Stimulated activated CD4-positive, alpha-beta T cell treated with anti-CD3 and anti-CD28 coated beads, TNF-alpha, amount 100 ng/mL, for 4 hours (primary cell): ENCODE measurements around the gene BLOC1S6.

Experiments used
- DNase-seq, 3 experiments: peaks; one replicate each; pipeline ENCODE4 v3.0.0-alpha.2; 2020; ENCODE audit warnings: low read depth in 3 of 3

Gene BLOC1S6, protein sequence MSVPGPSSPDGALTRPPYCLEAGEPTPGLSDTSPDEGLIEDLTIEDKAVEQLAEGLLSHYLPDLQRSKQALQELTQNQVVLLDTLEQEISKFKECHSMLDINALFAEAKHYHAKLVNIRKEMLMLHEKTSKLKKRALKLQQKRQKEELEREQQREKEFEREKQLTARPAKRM

DNA sequence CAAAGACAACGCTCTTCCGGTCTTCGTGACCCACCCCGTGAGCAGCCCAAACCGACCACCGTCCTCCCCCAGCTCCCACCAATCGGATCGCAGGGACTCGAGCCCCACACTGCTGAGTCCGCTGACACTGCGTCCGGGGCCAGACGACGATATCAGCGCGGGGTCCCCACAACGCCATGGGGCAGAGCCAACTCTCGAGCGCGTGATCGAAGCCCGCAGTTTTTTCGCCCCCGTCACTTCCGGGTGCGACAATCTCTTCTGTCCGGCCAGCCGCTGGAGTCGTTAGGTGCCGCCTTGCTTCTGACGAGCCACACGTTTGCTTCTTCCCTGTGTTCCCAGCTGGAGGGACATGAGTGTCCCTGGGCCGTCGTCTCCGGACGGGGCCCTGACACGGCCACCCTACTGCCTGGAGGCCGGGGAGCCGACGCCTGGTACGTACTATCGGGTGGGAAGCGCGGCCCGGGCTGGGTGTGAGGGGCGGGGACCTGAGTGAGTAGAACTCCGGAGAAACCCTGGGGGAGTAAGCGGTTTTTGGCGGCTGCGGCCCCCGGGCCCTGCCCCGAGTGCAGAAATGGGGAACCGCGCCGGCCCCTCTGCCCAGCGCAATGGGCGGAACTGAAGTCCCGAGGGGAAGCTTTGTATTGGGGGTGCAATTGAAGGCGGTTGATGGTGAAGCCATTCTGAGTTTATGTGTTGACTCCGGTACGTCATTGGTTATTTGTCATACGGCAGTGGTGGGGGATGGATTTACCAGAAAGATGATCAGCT lies at the start of gene BLOC1S6:
BLOC1S6 (plus strand) TSS at position 285 of the 768 bp plus-strand sequence; CDS start at position 350, 65 bp downstream.
- peak; percentile 71 to 82 (median 76) for DNase-seq

DNA sequence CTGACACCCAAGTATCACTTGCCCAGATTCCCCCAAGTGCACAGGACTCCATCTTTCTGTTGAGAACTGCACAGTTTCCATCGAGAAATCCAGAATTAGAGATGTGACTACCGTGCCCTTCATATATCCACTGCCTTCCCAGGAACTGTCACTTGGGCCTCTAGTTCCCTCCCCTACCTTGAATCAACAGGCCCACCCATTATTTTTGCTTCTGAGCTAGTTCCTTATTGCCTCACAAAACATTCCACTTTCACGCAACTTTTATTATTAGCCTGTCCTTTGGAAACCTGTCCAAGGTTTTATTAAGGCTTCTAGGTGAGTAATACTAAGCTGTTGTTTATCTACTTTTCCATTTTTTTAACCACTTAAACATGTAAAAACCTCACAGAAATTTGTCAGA lies 47.5 kb upstream of the BLOC1S6 start:
- DNase-seq = no peak

DNA sequence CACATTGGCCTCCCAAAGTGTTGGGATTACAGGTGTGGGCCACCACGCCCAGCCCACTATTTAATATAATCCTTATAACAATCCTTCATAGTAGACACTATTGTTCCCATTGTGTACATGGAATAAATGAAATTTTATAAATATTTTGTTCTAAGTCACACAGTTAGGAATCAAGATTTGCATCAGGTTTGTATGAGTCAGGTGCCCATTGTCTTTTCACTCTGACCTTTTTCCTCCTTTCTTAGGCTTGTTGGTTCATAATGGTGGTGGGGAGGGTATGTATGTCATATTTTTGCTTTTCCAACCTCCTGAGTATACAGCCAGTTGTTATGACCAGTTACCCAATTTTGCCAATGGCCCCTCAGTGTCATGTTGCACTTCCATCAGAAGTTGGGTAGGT lies 46.6 kb upstream of the BLOC1S6 start:
- DNase-seq = no peak

DNA sequence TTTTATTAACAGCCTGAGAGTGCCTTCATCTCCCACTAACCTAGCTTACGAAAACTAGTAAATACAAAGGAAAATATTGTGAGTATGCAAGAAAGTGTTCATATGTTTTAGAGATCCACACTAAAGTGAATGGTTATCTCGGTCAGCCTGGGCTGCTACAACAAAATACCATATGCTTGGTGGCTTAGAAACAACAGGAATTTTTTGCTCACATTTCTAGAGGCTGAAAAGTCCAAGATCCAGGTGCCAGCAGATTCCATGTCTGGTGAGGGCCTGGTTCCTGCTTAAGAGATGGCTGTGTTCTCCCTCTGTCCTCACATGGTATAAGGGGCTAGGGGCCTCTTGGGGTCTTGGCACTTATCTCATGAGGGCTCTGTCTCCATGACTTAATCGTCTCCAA lies 44.1 kb upstream of the BLOC1S6 start:
- no peak for DNase-seq

DNA sequence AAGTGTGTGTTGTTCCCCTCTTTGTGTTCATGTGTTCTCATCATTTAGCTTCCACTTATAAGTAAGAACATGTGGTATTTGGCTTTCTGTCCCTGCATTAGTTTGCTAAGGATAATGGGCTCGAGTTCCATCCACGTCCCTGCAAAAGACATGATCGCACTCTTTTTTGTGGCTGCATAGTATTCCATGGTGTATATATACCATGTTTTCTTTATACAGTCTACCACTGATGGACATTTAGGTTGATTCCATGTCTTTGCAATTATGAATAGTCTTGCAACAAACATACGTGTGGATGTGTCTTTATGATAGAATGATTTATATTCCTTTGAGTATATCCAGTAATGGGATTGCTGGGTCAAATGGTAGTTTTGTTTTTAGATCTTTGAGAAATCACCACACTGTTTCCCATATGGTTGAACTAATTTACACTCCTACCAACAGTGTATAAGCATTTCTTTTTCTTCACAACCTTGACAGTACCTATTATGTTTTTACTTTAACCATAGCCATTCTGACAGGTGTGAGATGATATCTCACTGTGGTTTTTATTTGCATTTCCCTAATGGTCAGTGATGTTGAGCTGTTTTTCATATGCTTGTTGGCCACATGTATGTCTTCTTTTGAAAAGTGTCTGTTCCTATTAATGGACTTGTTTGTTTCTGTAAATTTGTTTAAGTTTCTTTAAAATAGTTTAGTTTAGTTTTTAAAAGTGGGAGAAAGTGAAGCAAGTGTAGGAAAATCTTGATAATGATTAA lies 42.7 kb upstream of the BLOC1S6 start:
- no peak for DNase-seq

DNA sequence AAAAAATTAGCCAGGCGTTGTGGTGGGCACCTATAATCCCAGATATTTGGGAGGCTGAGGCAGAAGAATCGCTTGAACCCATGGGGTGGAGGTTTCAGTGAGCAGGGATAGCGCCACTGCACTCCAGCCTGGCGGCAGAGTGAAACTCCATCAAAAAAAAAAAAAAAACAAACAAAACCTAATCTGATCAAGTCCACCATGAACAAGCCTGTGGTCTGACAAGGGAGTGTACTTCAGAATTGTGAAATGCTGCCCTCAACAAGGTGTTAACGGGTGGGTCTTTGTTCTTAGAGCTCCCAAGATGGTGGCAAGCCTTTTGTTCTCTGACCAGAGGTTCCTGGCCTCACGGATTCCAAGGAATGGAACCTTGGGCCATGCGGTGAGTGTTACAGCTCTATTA lies 40.4 kb upstream of the BLOC1S6 start:
- DNase-seq = no peak

DNA sequence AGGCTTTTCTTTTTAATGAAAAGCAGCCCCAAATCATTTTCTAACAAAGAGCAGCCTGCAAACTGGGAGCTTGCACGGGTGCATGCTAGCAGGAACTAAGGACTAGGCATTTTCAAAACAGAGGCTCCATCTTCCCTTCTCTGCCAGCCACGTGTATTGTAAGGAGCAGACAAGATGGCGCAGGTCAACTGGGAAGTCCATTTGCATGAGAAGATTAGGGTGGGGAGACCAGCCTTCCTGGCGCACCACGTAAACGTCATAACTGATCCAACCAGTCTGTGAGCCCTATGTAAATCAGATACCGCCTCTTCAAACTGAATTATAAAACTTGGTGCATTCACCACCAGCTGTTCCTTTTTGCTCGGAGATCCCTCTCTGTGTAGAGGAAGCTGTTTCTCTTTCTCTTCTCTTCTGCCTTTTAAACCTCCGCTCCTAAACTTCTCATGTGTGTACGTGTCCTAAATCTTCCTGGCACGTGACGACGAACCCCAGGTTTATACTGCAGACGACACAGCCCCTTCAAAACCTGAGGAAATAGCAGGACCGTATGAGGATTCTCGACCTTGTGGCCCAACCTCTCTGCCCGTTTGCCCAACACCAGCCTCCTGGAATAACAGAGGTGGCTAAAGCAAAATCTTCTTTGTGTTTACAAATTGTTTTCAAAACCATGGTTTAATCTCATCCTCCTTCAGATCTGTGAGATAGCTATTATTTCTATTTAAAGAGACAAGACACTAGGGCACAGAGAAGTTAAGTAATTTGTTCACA lies 38.2 kb upstream of the BLOC1S6 start:
- no peak for DNase-seq

DNA sequence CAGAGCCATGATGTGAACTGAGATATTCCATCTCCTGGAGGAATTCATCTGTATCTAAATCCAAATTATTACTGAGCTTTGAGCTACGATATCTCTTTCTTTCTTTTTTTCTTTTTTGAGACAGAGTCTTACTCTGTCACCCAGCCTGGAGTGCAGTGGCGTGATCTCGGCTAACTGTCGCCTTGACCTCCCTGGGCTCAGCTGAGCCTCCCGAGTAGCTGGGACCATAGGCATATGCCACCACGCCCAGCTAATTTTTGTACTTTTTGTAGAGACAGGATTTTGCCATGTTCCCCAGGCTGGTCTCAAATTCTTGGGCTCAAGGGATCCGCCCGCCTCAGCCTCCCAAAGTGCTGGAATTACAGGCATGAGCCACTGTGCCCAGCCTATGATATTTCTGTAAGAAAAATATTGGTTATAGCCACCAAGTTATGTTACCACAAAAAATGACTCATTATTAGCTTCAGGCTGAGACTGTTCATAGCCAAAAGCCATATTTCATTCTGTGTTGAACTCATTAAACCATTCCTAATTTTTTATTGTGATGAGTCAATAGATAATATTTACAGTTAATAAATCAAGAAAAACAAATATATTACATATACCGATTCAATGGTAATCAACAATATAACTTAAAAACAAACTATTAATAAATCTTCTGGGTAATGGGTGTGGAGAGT lies 37.5 kb upstream of the BLOC1S6 start:
- DNase-seq = no peak

DNA sequence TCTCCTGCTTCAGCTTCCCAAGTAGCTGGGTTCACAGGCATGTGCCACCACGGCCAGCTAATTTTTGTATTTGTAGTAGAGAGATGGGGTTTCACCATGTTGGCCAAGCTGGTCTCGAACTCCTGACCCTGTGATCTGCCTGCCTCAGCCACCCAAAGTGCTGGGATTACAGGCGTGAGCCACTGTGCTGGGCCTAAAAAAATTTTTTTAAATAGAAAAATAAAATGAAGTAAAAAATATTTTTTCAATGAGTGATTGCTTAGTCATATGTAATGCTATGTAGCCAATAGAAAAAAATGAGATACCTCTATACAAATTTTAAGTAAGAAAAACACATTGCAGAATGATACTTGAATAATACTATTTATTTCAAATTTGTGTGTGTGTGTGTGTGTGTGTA lies 36.7 kb upstream of the BLOC1S6 start:
- no peak for DNase-seq

DNA sequence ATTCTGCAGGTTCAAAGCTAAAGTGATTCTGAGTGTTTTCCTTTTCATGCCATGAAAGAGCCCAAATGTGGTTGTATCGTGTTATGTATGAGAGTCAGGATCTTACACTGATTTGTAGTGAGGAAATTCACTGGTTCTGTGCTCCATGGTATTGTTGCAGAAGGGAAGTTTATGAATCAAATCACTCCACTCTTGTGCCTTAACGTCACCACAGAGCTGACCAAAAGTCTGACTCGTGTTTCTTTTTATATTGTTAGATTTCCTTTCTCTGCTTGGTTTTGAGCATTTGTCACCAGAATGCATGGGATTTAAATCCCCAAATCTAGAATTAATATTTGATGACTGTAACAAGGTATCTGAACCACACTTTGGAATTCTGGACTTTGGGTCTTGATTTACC lies 35.5 kb upstream of the BLOC1S6 start:
- no peak for DNase-seq

DNA sequence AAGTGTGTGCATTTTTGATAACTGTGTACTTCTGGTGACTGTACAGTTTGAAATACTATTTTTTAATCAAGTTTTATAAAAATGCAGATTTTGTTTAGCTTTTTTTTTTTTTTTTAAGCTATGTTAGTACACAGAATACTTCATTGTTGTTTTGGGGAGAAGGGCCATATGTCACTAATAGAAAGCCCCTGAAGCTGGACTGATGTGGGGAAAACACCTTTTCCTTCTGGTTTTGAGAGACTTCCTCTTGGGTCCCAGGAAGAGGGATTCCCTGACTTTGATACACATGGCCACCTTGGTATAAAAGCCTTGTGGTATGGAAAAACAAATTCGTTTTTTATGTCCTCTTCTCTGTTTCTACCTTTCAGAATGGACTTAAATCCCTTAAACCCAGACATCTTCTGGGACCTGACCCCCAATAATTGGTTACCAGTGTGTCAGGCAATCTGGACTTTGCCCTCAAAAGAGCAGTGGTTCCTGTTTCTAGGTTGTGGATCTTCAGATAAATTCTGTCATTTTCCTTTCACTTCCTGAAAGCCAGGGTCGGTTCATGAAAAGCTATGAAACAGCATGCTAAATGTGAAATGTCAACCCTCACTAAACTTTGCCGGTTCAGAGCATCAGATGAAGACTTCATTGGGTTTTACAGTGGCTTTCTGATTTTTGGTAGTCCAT lies 31.1 kb upstream of the BLOC1S6 start:
- DNase-seq = no peak

DNA sequence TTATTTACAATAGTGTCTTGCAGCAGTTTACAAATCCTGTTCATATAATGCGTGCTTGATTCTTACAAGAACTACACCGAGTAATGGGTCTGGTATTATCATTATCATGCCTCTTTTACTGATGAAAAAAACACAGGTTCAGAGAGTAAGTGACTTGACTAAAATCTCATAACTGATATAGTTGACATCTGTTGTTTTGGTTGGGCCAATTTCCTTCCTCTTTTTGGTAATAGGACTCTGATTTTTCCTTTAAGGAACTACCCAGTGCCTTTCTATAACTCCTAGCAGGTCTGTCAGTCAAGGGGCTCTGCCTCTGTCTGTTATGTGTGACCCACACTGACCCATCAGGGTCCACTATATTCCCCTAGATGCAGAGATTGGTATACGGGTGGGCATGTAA lies 14.6 kb upstream of the BLOC1S6 start:
- DNase-seq = no peak

DNA sequence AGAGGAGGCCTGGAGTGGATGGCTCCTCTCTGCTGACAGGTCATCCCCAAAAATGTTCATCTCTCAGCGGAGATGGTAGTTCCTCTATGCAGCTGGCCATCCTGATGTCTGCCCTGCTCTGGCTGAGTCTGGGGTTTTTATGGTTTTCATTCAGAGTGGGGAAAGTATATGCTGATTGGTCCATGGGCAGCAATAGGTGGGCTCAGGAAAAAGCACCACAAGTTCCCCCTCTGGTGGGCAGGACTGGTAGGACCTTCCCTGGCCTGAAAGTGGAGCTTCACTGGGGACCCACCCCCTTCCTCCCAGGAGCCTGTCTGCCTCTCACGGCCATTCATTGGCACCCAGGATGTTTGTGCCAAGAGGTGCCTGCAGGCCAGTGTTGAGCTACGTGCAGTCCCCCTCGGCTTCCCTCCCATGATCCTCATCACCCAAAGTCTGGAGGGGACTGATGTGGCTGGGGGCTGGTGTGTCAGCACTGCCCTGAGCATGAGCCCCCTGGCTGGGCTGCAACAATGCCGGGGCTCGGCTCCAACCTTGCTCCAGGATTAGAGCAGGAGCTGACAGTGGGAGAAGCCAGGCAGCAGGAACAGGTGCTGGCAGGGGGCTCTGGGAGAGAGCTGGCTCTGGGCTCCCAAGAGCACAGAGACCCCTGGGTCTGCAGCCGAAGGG lies 13.1 kb upstream of the BLOC1S6 start:
- no peak for DNase-seq

DNA sequence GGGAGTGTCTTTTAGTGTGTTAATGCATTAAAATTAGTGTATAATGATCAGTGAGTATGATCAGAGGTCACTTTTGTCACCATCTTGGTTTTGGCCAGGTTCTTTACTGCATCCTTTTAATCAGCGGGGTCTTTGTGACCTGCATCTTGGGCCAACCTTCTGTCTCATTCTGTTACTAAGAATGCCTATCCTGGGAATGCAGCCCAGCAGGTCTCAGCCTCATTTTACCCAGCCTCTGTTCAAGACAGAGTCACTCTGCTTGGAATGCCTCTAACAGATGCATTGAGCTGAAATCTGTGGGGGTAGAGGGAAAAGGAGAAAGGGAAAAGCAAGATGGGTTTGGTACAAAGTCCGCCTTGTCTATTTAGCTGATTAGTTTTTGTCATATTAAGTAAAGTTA lies 5.3 kb upstream of the BLOC1S6 start:
- DNase-seq = no peak

DNA sequence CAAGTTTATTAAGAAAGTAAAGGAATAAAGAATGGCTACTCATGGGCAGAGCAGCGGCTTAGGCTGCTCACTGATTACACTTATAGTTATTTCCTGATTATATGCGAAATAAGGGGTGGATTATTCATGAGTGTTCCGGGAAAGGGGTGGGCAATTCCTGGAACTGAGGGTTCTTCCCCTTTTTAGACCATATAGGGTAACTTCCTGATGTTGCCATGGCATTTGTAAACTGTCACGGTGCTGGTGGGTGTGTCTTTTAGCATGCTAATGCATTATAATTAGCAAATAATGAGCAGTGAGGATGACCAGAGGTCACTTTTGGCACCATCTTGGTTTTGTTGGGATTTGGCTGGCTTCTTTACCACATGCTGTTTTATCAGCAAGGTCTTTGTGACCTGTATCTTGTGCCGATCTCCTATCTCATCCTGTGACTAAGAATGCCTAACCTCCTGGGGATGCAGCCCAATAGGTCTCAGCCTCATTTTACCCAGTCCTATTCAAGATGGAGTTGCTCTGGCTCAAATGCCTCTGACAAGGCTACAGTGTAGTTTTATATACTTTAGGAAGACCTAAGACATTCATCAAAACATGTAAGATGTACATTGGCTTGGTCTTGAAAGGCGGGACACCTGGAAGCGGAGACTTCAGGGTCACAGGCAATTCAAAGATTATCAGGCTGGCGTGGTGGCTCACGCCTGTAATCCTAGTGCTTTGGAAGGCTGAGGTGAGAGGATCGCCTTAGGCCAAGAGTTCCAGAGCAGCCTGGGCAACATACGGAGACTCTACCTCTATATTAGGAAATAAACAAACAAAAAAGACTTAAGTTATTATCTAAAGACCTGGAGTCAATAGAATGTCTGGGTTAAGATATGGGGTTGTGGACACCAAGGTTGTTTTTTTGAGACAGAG lies 3.2 kb upstream of the BLOC1S6 start:
- no peak for DNase-seq

DNA sequence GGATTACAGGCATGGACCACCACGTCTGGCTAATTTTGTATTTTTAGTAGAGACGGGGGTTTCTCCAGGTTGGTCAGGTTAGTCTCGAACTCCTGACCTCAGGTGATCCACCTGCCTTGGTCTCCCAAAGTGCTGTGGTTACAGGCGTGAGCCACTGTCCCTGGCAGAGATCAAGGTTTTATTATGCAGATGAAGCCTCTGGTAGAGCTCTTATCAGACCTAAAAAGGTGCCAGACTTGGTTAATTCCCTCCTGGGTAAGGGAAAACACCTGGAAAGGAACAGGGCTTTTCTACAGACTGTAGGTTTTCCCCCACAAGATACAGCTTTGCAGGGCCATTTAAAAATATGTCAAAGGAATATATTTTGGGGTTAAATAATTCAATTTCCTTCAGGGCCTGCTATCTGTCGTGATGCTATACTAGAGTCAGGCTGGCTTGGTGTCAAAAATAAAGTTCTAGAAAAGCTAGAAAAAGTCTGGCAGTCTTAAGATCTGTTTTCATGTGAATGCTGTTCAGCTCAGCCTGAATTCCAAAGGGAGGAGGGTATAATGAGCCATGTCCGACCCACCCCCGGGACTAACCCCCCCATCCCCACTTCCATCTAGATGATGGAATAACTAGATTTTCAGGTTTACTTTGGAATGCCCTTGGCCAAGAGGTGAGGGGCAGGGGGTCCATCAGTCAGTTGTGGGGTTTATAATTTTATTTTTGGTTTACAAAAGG lies 1.9 kb upstream of the BLOC1S6 start:
- DNase-seq = no peak

DNA sequence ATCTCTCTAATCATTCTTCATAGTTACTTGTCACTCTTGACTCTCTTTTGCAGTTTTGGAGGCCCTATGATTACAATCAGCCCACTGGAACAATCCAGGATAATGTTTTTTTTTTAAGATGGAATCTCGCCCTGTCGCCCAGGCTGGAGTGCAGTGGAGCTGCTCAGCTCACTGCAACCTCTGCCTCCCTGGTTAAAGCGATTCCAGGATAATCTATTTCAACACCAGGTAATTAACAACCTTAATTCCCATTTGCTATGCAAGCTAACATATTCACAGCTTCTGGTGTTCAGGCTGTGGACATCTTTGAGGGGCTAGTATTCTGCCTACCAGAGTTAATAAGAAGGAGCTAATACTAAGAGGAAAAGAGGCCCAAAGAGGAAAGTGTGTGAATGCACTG lies 1.1 kb upstream of the BLOC1S6 start:
- no peak for DNase-seq

DNA sequence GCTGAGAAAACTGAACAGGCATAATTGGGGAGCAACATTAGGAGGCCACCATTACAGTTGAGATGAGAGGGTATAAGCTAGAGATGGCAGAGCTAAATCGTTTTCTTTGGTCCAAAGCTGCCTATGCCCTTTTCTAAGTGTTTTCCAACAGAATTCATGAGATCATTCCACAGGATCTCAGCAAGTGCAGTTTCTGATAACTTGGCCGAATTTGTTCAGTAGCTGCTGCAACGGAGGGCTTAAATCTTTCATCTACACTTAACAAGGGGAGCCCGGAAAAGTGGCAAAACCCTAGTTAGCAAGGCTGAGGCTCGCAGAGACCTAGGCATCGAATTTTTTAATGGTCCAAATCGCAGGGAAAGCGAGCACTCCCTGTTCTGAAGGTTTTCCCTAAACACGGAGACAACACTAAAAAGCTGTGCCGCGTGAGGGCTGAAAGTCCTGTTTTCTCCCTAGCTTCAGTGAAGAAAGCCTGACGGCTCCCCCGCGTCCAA lies 531 bp upstream of the BLOC1S6 start:
- no peak for DNase-seq

DNA sequence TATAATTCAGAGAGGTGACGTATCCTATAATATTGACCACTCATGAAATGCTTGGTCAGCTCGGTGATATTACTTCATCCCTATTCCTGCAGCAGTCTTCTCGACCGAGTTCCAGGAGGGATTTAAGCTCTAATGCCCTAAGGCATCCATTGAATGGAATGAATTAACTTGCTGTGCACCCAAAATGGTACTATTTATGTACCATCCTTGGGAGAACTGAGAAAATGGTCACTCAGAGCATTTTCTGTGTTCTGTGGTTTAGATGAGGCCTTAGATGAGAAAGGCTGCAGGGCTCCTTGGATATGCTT lies 638 bp downstream of the BLOC1S6 start:
- no peak for DNase-seq
